ENCODE data around the gene GRID1.
A peak's percentile ranks its signal among the peaks of the same experiment; 100 is the strongest.

Gene GRID1

DNA sequence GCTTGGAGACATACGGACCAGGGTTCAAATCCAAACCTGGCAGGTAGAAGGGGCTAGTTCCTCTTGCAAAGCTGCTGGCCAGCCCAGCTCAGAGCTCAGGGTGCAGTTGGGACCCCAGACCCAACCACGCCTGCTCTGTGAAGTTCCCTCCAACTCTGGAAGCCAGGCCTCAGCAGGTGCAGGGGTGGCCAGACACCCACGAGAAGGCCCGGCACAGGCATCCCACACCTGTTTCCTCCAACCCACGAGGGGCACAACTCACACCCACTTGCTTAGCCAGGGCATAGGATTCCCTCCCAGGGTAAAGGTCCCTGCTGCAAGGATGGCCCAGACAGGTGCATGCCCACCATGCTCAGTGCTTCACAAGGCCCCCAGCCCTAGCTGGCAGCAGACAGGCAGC, 262.4 kb downstream of the GRID1 start:
- Histone ChIP-seq H2AK5ac (ENCODE audit: low read length) (no peak overlapping the region), H3K4me3 (ENCODE audit: low read length) (no peak overlapping the region), H4K5ac (ENCODE audit: low read length) (no peak overlapping the region), H3K79me1 (ENCODE audit: low read length) (no peaks in the 10 kb centered on the region), H4K8ac (ENCODE audit: low read depth, low read length) (no peak overlapping the region), H3K56ac (ENCODE audit: low read length) (no peak overlapping the region), H3K9ac (ENCODE audit: low read length) (no peak overlapping the region), H3K27ac (ENCODE audit: low read depth, low read length) (no peak overlapping the region), H3K4me1 (ENCODE audit: control insufficient read depth, low read depth, low read length) (no peaks in the 10 kb centered on the region), H3K23ac (ENCODE audit: low read length) (no peak overlapping the region), H2BK5ac (ENCODE audit: low read length) (no peak overlapping the region), H3K4ac (ENCODE audit: low read depth, low read length) (no peak overlapping the region), H2BK120ac (ENCODE audit: low read depth, low read length) (no peak overlapping the region), H3K79me2 (ENCODE audit: control insufficient read depth, insufficient read depth, low read length) (no peaks in the 10 kb centered on the region), H3K36me3 (ENCODE audit: control insufficient read depth, insufficient read depth, low read length) (no peaks in the 10 kb centered on the region), H2BK15ac (replicated peaks; ENCODE audit: low read depth) (no peak overlapping the region), H3K18ac (ENCODE audit: low read length) (no peak overlapping the region), H3K27me3 (ENCODE audit: insufficient read depth, low read length, poor library complexity) (no peaks in the 10 kb centered on the region), H3K4me2 (ENCODE audit: low read length) (no peak overlapping the region)
- WGBS (ENCODE audit: extremely low coverage, insufficient coverage, low lambda C conversion rate), result no CpG with 5 or more reads among the region's 5 CpGs
- DNase-seq, result no peak

DNA sequence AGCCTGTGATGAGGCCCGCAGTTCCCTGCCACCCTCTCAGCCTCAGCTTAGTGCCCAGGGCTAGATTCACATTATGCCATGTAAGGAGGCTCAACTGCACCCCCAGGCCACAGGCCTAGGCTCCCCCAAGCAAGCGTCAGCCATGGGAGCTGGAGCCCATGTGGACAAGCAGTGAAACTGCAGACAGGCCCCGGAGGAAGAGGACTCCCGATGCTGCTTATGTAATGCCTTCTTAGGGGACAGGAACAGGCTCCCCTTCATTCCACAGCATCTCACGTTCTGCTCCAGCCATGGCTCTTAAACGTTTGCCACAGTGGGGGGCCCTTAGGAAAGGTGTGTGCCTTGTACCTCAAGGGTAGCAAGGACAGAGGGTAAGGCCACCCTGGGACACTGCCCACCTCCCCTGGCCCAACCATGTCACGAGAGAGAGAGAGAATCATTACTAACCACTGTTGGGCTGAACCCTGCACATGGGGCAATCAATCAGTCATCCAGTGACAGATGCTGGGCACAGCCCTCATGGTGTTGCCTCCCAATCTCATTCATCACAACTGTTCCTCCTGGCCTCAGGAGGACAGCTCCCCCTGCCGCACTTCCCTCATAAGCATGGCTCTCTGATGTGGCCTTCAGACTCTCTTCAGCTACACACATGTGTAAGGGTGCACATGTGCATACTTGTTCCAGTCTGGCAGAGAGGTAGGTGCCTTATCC, 263.0 kb downstream of the GRID1 start:
- Histone ChIP-seq H2BK15ac (replicated peaks; ENCODE audit: low read depth) (no peak overlapping the region), H3K4me3 (ENCODE audit: low read length) (no peak overlapping the region), H2BK120ac (ENCODE audit: low read depth, low read length) (no peak overlapping the region), H3K4ac (ENCODE audit: low read depth, low read length) (no peak overlapping the region), H3K4me2 (ENCODE audit: low read length) (no peak overlapping the region), H2AK5ac (ENCODE audit: low read length) (no peak overlapping the region), H2BK5ac (ENCODE audit: low read length) (no peak overlapping the region), H3K9ac (ENCODE audit: low read length) (no peak overlapping the region), H3K27me3 (ENCODE audit: insufficient read depth, low read length, poor library complexity) (no peaks in the 10 kb centered on the region), H4K8ac (ENCODE audit: low read depth, low read length) (no peak overlapping the region), H3K23ac (ENCODE audit: low read length) (no peak overlapping the region), H3K36me3 (ENCODE audit: control insufficient read depth, insufficient read depth, low read length) (no peaks in the 10 kb centered on the region), H3K79me2 (ENCODE audit: control insufficient read depth, insufficient read depth, low read length) (no peaks in the 10 kb centered on the region), H3K4me1 (ENCODE audit: control insufficient read depth, low read depth, low read length) (no peaks in the 10 kb centered on the region), H3K18ac (ENCODE audit: low read length) (no peak overlapping the region), H3K27ac (ENCODE audit: low read depth, low read length) (no peak overlapping the region), H3K79me1 (ENCODE audit: low read length) (no peaks in the 10 kb centered on the region), H4K5ac (ENCODE audit: low read length) (no peak overlapping the region), H3K56ac (ENCODE audit: low read length) (no peak overlapping the region)
- WGBS (ENCODE audit: extremely low coverage, insufficient coverage, low lambda C conversion rate), result no CpG with 5 or more reads among the region's 8 CpGs
- DNase-seq, result no peak

DNA sequence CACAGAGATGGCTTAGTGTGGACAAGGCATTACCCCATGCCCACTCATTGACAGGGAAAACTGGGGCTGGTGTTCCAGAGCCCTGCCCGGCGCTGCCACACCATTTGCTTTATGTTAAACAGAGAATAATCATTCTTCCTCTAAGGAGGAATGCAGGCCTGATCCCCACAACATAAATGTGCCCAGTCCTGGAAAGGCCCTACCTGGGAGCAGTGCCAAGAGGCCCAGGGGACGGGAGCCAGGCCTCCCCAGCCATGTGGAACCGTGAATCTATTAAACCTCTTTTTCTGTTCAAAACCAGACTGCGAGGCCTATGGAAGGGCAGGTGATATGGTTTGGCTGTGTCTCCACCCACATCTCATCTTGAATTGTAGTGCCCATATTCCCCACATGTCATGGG, 264.1 kb downstream of the GRID1 start:
- H2BK15ac ChIP-seq (replicated peaks; ENCODE audit: low read depth), result no peak overlapping the region
- H2AK5ac ChIP-seq (ENCODE audit: low read length), result no peak overlapping the region
- H3K79me2 ChIP-seq (ENCODE audit: control insufficient read depth, insufficient read depth, low read length), result no peaks in the 10 kb centered on the region
- H3K18ac ChIP-seq (ENCODE audit: low read length), result no peak overlapping the region
- no peak overlapping the region for H3K23ac ChIP-seq (ENCODE audit: low read length)
- no peak overlapping the region for H3K4me3 ChIP-seq (ENCODE audit: low read length)
- DNase-seq, result no peak
- H3K4me2 ChIP-seq (ENCODE audit: low read length), result no peak overlapping the region
- no peak overlapping the region for H4K8ac ChIP-seq (ENCODE audit: low read depth, low read length)
- WGBS (ENCODE audit: extremely low coverage, insufficient coverage, low lambda C conversion rate), result no CpG with 5 or more reads among the region's 5 CpGs
- H3K56ac ChIP-seq (ENCODE audit: low read length), result no peak overlapping the region
- H3K79me1 ChIP-seq (ENCODE audit: low read length), result no peaks in the 10 kb centered on the region
- H2BK5ac ChIP-seq (ENCODE audit: low read length), result no peak overlapping the region
- no peaks in the 10 kb centered on the region for H3K36me3 ChIP-seq (ENCODE audit: control insufficient read depth, insufficient read depth, low read length)
- no peak overlapping the region for H3K9ac ChIP-seq (ENCODE audit: low read length)
- no peaks in the 10 kb centered on the region for H3K4me1 ChIP-seq (ENCODE audit: control insufficient read depth, low read depth, low read length)
- no peak overlapping the region for H3K4ac ChIP-seq (ENCODE audit: low read depth, low read length)
- H4K5ac ChIP-seq (ENCODE audit: low read length), result no peak overlapping the region
- no peak overlapping the region for H3K27ac ChIP-seq (ENCODE audit: low read depth, low read length)
- no peaks in the 10 kb centered on the region for H3K27me3 ChIP-seq (ENCODE audit: insufficient read depth, low read length, poor library complexity)
- H2BK120ac ChIP-seq (ENCODE audit: low read depth, low read length), result no peak overlapping the region

DNA sequence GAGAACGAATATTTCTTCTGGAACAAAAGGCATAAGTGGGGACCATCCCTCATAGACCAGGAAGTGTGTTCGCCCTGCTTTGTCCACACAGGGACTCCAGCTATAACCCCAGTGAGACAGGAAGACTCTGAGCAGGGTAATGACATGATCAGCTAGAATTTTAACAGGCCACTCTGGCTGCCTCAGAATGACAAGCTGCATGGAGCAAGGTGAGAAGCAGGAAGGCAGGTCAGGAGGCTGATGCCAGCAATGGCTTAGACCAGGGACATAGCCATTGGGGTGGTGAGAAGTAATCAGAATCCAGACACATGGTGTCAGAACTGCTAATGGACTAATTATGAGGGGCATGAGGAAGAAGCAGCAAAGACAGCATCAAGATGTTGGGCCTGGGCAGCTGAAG, 264.6 kb downstream of the GRID1 start:
- Histone ChIP-seq H3K79me1 (ENCODE audit: low read length) (no peaks in the 10 kb centered on the region), H3K23ac (ENCODE audit: low read length) (no peak overlapping the region), H3K9ac (ENCODE audit: low read length) (no peak overlapping the region), H3K4me3 (ENCODE audit: low read length) (no peak overlapping the region), H4K8ac (ENCODE audit: low read depth, low read length) (no peak overlapping the region), H3K4me2 (ENCODE audit: low read length) (no peak overlapping the region), H2BK5ac (ENCODE audit: low read length) (no peak overlapping the region), H3K36me3 (ENCODE audit: control insufficient read depth, insufficient read depth, low read length) (no peaks in the 10 kb centered on the region), H3K27ac (ENCODE audit: low read depth, low read length) (no peak overlapping the region), H4K5ac (ENCODE audit: low read length) (no peak overlapping the region), H2AK5ac (ENCODE audit: low read length) (no peak overlapping the region), H2BK120ac (ENCODE audit: low read depth, low read length) (no peak overlapping the region), H3K79me2 (ENCODE audit: control insufficient read depth, insufficient read depth, low read length) (no peaks in the 10 kb centered on the region), H2BK15ac (replicated peaks; ENCODE audit: low read depth) (no peak overlapping the region), H3K56ac (ENCODE audit: low read length) (no peak overlapping the region), H3K4me1 (ENCODE audit: control insufficient read depth, low read depth, low read length) (no peaks in the 10 kb centered on the region), H3K27me3 (ENCODE audit: insufficient read depth, low read length, poor library complexity) (no peaks in the 10 kb centered on the region), H3K18ac (ENCODE audit: low read length) (no peak overlapping the region), H3K4ac (ENCODE audit: low read depth, low read length) (no peak overlapping the region)
- WGBS (ENCODE audit: extremely low coverage, insufficient coverage, low lambda C conversion rate), result no CpG with 5 or more reads among the region's 2 CpGs
- DNase-seq, result no peak

DNA sequence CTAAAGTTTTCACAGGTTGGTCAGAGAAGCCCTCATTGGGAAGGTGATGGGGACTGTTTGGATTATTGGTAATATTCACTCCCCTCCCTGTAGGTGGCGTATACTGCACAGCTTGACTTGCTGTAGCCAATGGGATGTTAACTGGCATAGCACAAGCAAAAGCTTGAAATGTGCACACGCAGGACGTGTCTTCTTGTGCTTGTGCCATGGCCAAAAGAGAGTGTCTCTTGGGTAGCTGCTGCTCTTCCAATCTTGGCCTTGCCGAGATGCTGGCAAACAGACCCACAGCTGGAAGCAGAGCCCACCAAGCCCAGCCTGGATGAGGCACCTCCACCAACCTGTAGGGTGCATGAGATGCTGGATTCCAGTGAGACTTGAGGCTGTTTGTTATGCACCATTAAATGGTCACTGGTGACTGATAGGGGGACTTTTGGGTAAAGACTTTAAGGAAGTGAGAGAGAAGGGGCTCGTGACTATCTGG, 266.0 kb downstream of the GRID1 start:
- H3K27ac ChIP-seq (ENCODE audit: low read depth, low read length), result no peak overlapping the region
- H3K36me3 ChIP-seq (ENCODE audit: control insufficient read depth, insufficient read depth, low read length), result no peaks in the 10 kb centered on the region
- H2BK15ac ChIP-seq (replicated peaks; ENCODE audit: low read depth), result no peak overlapping the region
- no peaks in the 10 kb centered on the region for H3K79me1 ChIP-seq (ENCODE audit: low read length)
- H3K23ac ChIP-seq (ENCODE audit: low read length), result no peak overlapping the region
- no peak overlapping the region for H3K18ac ChIP-seq (ENCODE audit: low read length)
- no peak overlapping the region for H4K5ac ChIP-seq (ENCODE audit: low read length)
- H2AK5ac ChIP-seq (ENCODE audit: low read length), result no peak overlapping the region
- no peaks in the 10 kb centered on the region for H3K79me2 ChIP-seq (ENCODE audit: control insufficient read depth, insufficient read depth, low read length)
- no peak overlapping the region for H3K56ac ChIP-seq (ENCODE audit: low read length)
- no peak overlapping the region for H2BK5ac ChIP-seq (ENCODE audit: low read length)
- no peaks in the 10 kb centered on the region for H3K4me1 ChIP-seq (ENCODE audit: control insufficient read depth, low read depth, low read length)
- no peak overlapping the region for H4K8ac ChIP-seq (ENCODE audit: low read depth, low read length)
- no CpG with 5 or more reads among the region's 5 CpGs for WGBS (ENCODE audit: extremely low coverage, insufficient coverage, low lambda C conversion rate)
- H3K27me3 ChIP-seq (ENCODE audit: insufficient read depth, low read length, poor library complexity), result no peaks in the 10 kb centered on the region
- no peak overlapping the region for H3K4me3 ChIP-seq (ENCODE audit: low read length)
- no peak overlapping the region for H3K9ac ChIP-seq (ENCODE audit: low read length)
- DNase-seq, result peak; percentile 62
- no peak overlapping the region for H2BK120ac ChIP-seq (ENCODE audit: low read depth, low read length)
- no peak overlapping the region for H3K4ac ChIP-seq (ENCODE audit: low read depth, low read length)
- no peak overlapping the region for H3K4me2 ChIP-seq (ENCODE audit: low read length)
